GM12892 (cell line): ENCODE measurements around the gene OBSCN.

ENCODE experiments used
- POLR2A ChIP-seq: IDR thresholded peaks from 2 replicates; pipeline ENCODE4 v1.6.1; 2011; ENCODE audit warnings: low read depth, low read length, control low read depth
- POLR2AphosphoS5 ChIP-seq: IDR thresholded peaks from 2 replicates; pipeline ENCODE4 v1.6.1; 2011; ENCODE audit warnings: low read depth, low read length, control low read depth

- TF ChIP-seq POLR2A: no peak
- no peak for TF ChIP-seq POLR2AphosphoS5
Measured at GRCh38 chr1:228390649-228391048, 182.8 kb downstream of the OBSCN start.
